ENCODE data around the gene RMND5B.

GRCh38 chr5:178147406-178147805 is 16.6 kb downstream of the RMND5B start:
- TF ChIP-seq POLR2A (IDR thresholded peaks at IDR 0.05; ENCODE audit: low read length) (no peak), GATA1 (IDR thresholded peaks at IDR 0.05; ENCODE audit: low read depth, low read length) (no peak)

All from erythroblast (primary cell).